ENCODE results near the gene FNDC5.

- TF ChIP-seq, protein P1, sequence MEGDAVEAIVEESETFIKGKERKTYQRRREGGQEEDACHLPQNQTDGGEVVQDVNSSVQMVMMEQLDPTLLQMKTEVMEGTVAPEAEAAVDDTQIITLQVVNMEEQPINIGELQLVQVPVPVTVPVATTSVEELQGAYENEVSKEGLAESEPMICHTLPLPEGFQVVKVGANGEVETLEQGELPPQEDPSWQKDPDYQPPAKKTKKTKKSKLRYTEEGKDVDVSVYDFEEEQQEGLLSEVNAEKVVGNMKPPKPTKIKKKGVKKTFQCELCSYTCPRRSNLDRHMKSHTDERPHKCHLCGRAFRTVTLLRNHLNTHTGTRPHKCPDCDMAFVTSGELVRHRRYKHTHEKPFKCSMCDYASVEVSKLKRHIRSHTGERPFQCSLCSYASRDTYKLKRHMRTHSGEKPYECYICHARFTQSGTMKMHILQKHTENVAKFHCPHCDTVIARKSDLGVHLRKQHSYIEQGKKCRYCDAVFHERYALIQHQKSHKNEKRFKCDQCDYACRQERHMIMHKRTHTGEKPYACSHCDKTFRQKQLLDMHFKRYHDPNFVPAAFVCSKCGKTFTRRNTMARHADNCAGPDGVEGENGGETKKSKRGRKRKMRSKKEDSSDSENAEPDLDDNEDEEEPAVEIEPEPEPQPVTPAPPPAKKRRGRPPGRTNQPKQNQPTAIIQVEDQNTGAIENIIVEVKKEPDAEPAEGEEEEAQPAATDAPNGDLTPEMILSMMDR (IDR thresholded peaks at IDR 0.05; ENCODE audit: poor library complexity, severe bottlenecking): no peak
- TF ChIP-seq RAD21 (conservative IDR thresholded peaks at IDR 0.05) (no peak), MXI1 (conservative IDR thresholded peaks at IDR 0.05; ENCODE audit: poor library complexity, severe bottlenecking) (no peak), POLR2AphosphoS5 (IDR thresholded peaks at IDR 0.05) (no peak)
These were observed 6.8 kb downstream of the FNDC5 start for GRCh38 chr1:32863881-32864245.

Data from neural cell (in vitro differentiated cells).